LHCN-M2 (cell line): ENCODE results near the gene MAPK13. TPM values are rescaled to one million over a fixed set of nuclear protein-coding genes. Genes with fewer than 3 reads are reported as not detected.
A peak's percentile ranks its signal among the peaks of the same experiment; 100 is the strongest.
"Not testable (repeated sequence)": the region's sequence is repeated elsewhere in the genome, so short reads cannot be mapped to it uniquely, and the experiment has no call there.

Experiments
- DNase-seq: peaks from one replicate; pipeline ENCODE4 v3.0.0-alpha.2; 2012; ENCODE audit warnings: low read depth
- total RNA-seq: library from RNA; depleted of rRNA; stranded (reverse); fragments of >200 nt; gene quantifications from 2 replicates; pipeline ENCODE4 v1.2.3, GENCODE V29; 2014

Gene MAPK13
- total RNA-seq, 1 experiment from 2014 or later, result 0.63 TPM

- peak; percentile 90 for DNase-seq
These were observed 2.8 kb upstream of the MAPK13 start for GRCh38 chr6:36127462-36128016.

GRCh38 chr6:36128073-36128472, 2.2 kb upstream of the MAPK13 start:
- no peak for DNase-seq

- DNase-seq, result no peak
These were observed 1.5 kb upstream of the MAPK13 start for GRCh38 chr6:36128793-36129192.

- DNase-seq, result not testable (repeated sequence)
These were observed 979 bp upstream of the MAPK13 start for GRCh38 chr6:36129334-36129733.

GRCh38 chr6:36130667-36131510, 576 bp downstream of the MAPK13 start:
- no peak for DNase-seq

- peak; percentile 37 for DNase-seq
These were observed 1.4 kb downstream of the MAPK13 start for GRCh38 chr6:36131511-36132245.

- no peak for DNase-seq
These were observed 2.1 kb downstream of the MAPK13 start for GRCh38 chr6:36132246-36132895.

- no peak for DNase-seq
These were observed 2.8 kb downstream of the MAPK13 start for GRCh38 chr6:36133148-36133547.

- no peak for DNase-seq
These were observed 3.6 kb downstream of the MAPK13 start for GRCh38 chr6:36133912-36134311.

GRCh38 chr6:36135053-36135731, 4.9 kb downstream of the MAPK13 start:
- DNase-seq, result no peak

GRCh38 chr6:36136034-36136433, 5.7 kb downstream of the MAPK13 start:
- no peak for DNase-seq

- DNase-seq, result no peak
These were observed 6.2 kb downstream of the MAPK13 start for GRCh38 chr6:36136551-36136950.

GRCh38 chr6:36138667-36139066, 8.4 kb downstream of the MAPK13 start:
- DNase-seq, result no peak

- DNase-seq, result no peak
These were observed 9.1 kb downstream of the MAPK13 start for GRCh38 chr6:36139431-36139830.

- DNase-seq, result no peak
These were observed 9.8 kb downstream of the MAPK13 start for GRCh38 chr6:36139991-36140710.

GRCh38 chr6:36141091-36141490, 10.8 kb downstream of the MAPK13 start:
- DNase-seq, result no peak

- DNase-seq, result no peak
These were observed 11.6 kb downstream of the MAPK13 start for GRCh38 chr6:36141961-36142360.

- DNase-seq, result no peak
These were observed 12.9 kb downstream of the MAPK13 start for GRCh38 chr6:36142971-36143838.

- DNase-seq, result no peak
These were observed 15.2 kb downstream of the MAPK13 start for GRCh38 chr6:36145495-36145894.

- no peak for DNase-seq
These were observed 17.0 kb downstream of the MAPK13 start for GRCh38 chr6:36147294-36147693.
